PC-3 (cell line): ENCODE data around the gene IQCK. TPM values are rescaled to one million over a fixed set of nuclear protein-coding genes. Genes with fewer than 3 reads are reported as not detected.

Experiments
- ATAC-seq: fragments of 200-7000 bp; cut with Tn5 transposase; 2 replicates; pipeline ENCODE4 v1.9.1; 2020; ENCODE audit warnings: mild to moderate bottlenecking, moderate library complexity
- BruUV-seq: library from RNA; stranded (reverse); fragments of 400-500 nt; replicated peaks from 2 replicates; lab custom pipeline; 2021; lab: Mats Ljungman, UMichigan
- CTCF ChIA-PET: fragments of 300-600 bp; sonication (Branson Sonifier 250); formaldehyde crosslinking; loops from one replicate; lab custom pipeline; 2022; ENCODE audit warnings: antibody characterized with exemption; lab: Charles Lee
- POLR2A ChIA-PET: fragments of 300-600 bp; sonication (Branson Sonifier 250); formaldehyde crosslinking; loops from one replicate; lab custom pipeline; 2022; ENCODE audit warnings: antibody characterized with exemption; ENCODE audit not compliant: unreplicated experiment; lab: Charles Lee
- DNase-seq: peaks from one replicate; pipeline ENCODE4 v3.0.0-alpha.2; 2015
- H2AFZ ChIP-seq: fragments of 300-600 bp; sonication (generic); 2 replicates; pipeline ENCODE4 v1.6.0; 2016; ENCODE audit warnings: antibody characterized with exemption, low read length
- H3F3A ChIP-seq: fragments of 300-600 bp; sonication (generic); one replicate; pipeline ENCODE4 v1.6.0; 2017; ENCODE audit warnings: antibody characterized with exemption, low read length, control low read depth, mild to moderate bottlenecking; ENCODE audit not compliant: unreplicated experiment
- H3K27ac ChIP-seq: fragments of 300-600 bp; sonication (generic); 2 replicates; pipeline ENCODE4 v1.5.1; 2016; ENCODE audit warnings: mild to moderate bottlenecking, low read length
- H3K27me3 ChIP-seq: fragments of 300-600 bp; sonication (generic); 2 replicates; pipeline ENCODE4 v1.6.1; 2016; ENCODE audit warnings: low read length, mixed read lengths
- H3K36me3 ChIP-seq: fragments of 300-600 bp; sonication (generic); 2 replicates; pipeline ENCODE4 v1.6.1; 2016; ENCODE audit warnings: low read depth, mixed run types, low read length, mixed read lengths
- H3K4me1 ChIP-seq: fragments of 300-600 bp; sonication (generic); 2 replicates; pipeline ENCODE4 v1.5.1; 2016; ENCODE audit warnings: low read length; ENCODE audit not compliant: insufficient read depth
- H3K4me2 ChIP-seq: fragments of 300-600 bp; sonication (generic); 2 replicates; pipeline ENCODE4 v1.6.0; 2016; ENCODE audit warnings: low read length
- H3K4me3 ChIP-seq: fragments of 300-600 bp; sonication (generic); 2 replicates; pipeline ENCODE4 v1.5.1; 2016; ENCODE audit warnings: mild to moderate bottlenecking, low read length, mixed read lengths
- H3K79me2 ChIP-seq: fragments of 300-600 bp; sonication (generic); 2 replicates; pipeline ENCODE4 v1.6.1; 2017; ENCODE audit warnings: low read length, mixed read lengths
- H3K9ac ChIP-seq: fragments of 300-600 bp; sonication (generic); 2 replicates; pipeline ENCODE4 v1.6.0; 2016; ENCODE audit warnings: mild to moderate bottlenecking, low read length
- H3K9me2 ChIP-seq: fragments of 300-600 bp; sonication (generic); replicated peaks from 2 replicates; pipeline ENCODE4 v1.6.1; 2016; ENCODE audit warnings: mixed run types, low read length, mixed read lengths
- H3K9me3 ChIP-seq: fragments of 300-600 bp; sonication (generic); 2 replicates; pipeline ENCODE4 v1.6.1; 2016; ENCODE audit warnings: low read length, mixed read lengths
- H4K20me1 ChIP-seq: fragments of 300-600 bp; sonication (generic); 2 replicates; pipeline ENCODE4 v1.6.1; 2016; ENCODE audit warnings: low read length, mixed read lengths
- CTCF ChIP-seq: fragments of 300-600 bp; sonication (generic); conservative IDR thresholded peaks from 2 replicates; pipeline ENCODE4 v1.5.1; 2017; ENCODE audit warnings: antibody characterized with exemption, low read depth, mild to moderate bottlenecking, low read length
- EZH2 ChIP-seq: fragments of 300-600 bp; sonication (generic); IDR thresholded peaks from one replicate; pipeline ENCODE4 v1.6.1; 2017; ENCODE audit warnings: antibody characterized with exemption, mild to moderate bottlenecking, low read length; ENCODE audit not compliant: unreplicated experiment
- EZH2phosphoT487 ChIP-seq: fragments of 300-600 bp; sonication (generic); IDR thresholded peaks from 2 replicates; pipeline ENCODE4 v1.6.1; 2018; ENCODE audit warnings: mild to moderate bottlenecking, antibody characterized with exemption, low read length, borderline replicate concordance
- intact Hi-C: fragments of 100-400 bp; cut with micrococcal nuclease; formaldehyde crosslinking; loops from 2 replicates; pipeline ENCODE4 v1.9.0; 2023
- total RNA-seq: library from RNA; depleted of rRNA; stranded (reverse); fragments of >200 nt; gene quantifications from 2 replicates; pipeline ENCODE4 v1.2.3, GENCODE V29; 2014

The IQCK gene
- total RNA-seq, 1 experiment from 2014 or later: 8.9 TPM

GRCh38 chr16:19776565-19776964 lies 58.5 kb downstream of the IQCK start:
- no peaks in the 10 kb centered on the region for H3K79me2 ChIP-seq
- H4K20me1 ChIP-seq: no peaks in the 10 kb centered on the region
- no peaks in the 10 kb centered on the region for H3K36me3 ChIP-seq
- ChIA-PET POLR2A (no interaction called here), CTCF (no interaction called here)
- H2AFZ ChIP-seq: no peak overlapping the region
- intact Hi-C loops: no loop called here
- no peaks in the 10 kb centered on the region for H3F3A ChIP-seq
- ATAC-seq: no peak
- no peak overlapping the region for H3K4me3 ChIP-seq
- no peak overlapping the region for H3K4me2 ChIP-seq
- no peaks in the 10 kb centered on the region for H3K9me3 ChIP-seq
- H3K27me3 ChIP-seq: no peaks in the 10 kb centered on the region
- TF ChIP-seq EZH2 (no peak), EZH2phosphoT487 (no peak), CTCF (no peak)
- no peaks in the 10 kb centered on the region for H3K9me2 ChIP-seq
- no TSS peak for BruUV-seq
- H3K27ac ChIP-seq: no peak overlapping the region
- no peak overlapping the region for H3K9ac ChIP-seq
- no peaks in the 10 kb centered on the region for H3K4me1 ChIP-seq
- no peak for DNase-seq

- Histone ChIP-seq H3K79me2 (no peaks in the 10 kb centered on the region), H3K9me3 (no peaks in the 10 kb centered on the region)
- CTCF ChIA-PET: no interaction called here
These were observed 62.2 kb downstream of the IQCK start for GRCh38 chr16:19780321-19780720.

GRCh38 chr16:19781226-19781625 lies 63.2 kb downstream of the IQCK start:
- intact Hi-C loops: no loop called here
- no TSS peak for BruUV-seq

More at GRCh38 chr16:19780321-19780720, 62.2 kb downstream of the IQCK start:
- Histone ChIP-seq H3K27me3 (no peaks in the 10 kb centered on the region), H3K27ac (no peak overlapping the region), H3K4me1 (no peaks in the 10 kb centered on the region), H3K4me2 (no peak overlapping the region), H2AFZ (no peak overlapping the region), H3K36me3 (no peaks in the 10 kb centered on the region), H3K4me3 (no peak overlapping the region), H3K9me2 (no peaks in the 10 kb centered on the region), H3K9ac (no peak overlapping the region), H3F3A (no peaks in the 10 kb centered on the region), H4K20me1 (no peaks in the 10 kb centered on the region)
- no peak for ATAC-seq
- TF ChIP-seq CTCF (no peak), EZH2 (no peak), EZH2phosphoT487 (no peak)
- intact Hi-C loops: no loop called here
- no peak for DNase-seq
- POLR2A ChIA-PET: no interaction called here
- BruUV-seq: no TSS peak

More at GRCh38 chr16:19781226-19781625, 63.2 kb downstream of the IQCK start:
- H3K9me2 ChIP-seq: no peaks in the 10 kb centered on the region
- H3K4me2 ChIP-seq: no peak overlapping the region
- no peak overlapping the region for H3K4me3 ChIP-seq
- no peaks in the 10 kb centered on the region for H3K79me2 ChIP-seq
- H2AFZ ChIP-seq: no peak overlapping the region
- ChIA-PET POLR2A (no interaction called here), CTCF (no interaction called here)
- ATAC-seq: no peak
- no peak overlapping the region for H3K9ac ChIP-seq
- no peaks in the 10 kb centered on the region for H4K20me1 ChIP-seq
- no peak overlapping the region for H3K27ac ChIP-seq
- H3K27me3 ChIP-seq: no peaks in the 10 kb centered on the region
- H3F3A ChIP-seq: no peaks in the 10 kb centered on the region
- H3K36me3 ChIP-seq: no peaks in the 10 kb centered on the region
- H3K9me3 ChIP-seq: no peaks in the 10 kb centered on the region
- H3K4me1 ChIP-seq: no peaks in the 10 kb centered on the region
- TF ChIP-seq EZH2: no peak
- no peak for TF ChIP-seq EZH2phosphoT487
- TF ChIP-seq CTCF: no peak
- no peak for DNase-seq
